Hepatocyte (in vitro differentiated cells): Measurements from ENCODE around the gene TUG1. TPM values are rescaled to one million over a fixed set of nuclear protein-coding genes. Genes with fewer than 3 reads are reported as not detected.

Experiments used
- DNase-seq: peaks from one replicate; pipeline ENCODE4 v3.0.0-alpha.2; 2016; ENCODE audit warnings: low spot score
- H2AFZ ChIP-seq: fragments of 200-600 bp; sonication (generic); 2 replicates; pipeline ENCODE4 v1.6.0; 2016; ENCODE audit warnings: antibody characterized with exemption, mild to moderate bottlenecking
- H3K27ac ChIP-seq: fragments of 200-600 bp; sonication (generic); 2 replicates; pipeline ENCODE4 v1.5.1; 2016; ENCODE audit warnings: mild to moderate bottlenecking
- H3K27me3 ChIP-seq: fragments of 200-600 bp; sonication (generic); 2 replicates; pipeline ENCODE4 v1.6.1; 2016
- H3K36me3 ChIP-seq: fragments of 200-600 bp; sonication (generic); replicated peaks from 2 replicates; pipeline ENCODE4 v1.5.1; 2016; ENCODE audit warnings: low read depth; ENCODE audit not compliant: insufficient read depth
- H3K4me1 ChIP-seq: fragments of 200-600 bp; sonication (generic); 2 replicates; pipeline ENCODE4 v1.5.1; 2016; ENCODE audit warnings: mild to moderate bottlenecking, moderate library complexity; ENCODE audit not compliant: insufficient read depth
- H3K4me2 ChIP-seq: fragments of 200-600 bp; sonication (generic); 2 replicates; pipeline ENCODE4 v1.6.0; 2016
- H3K4me3 ChIP-seq: fragments of 200-600 bp; sonication (generic); 2 replicates; pipeline ENCODE4 v1.5.1; 2016; ENCODE audit warnings: mild to moderate bottlenecking
- H3K79me2 ChIP-seq: fragments of 200-600 bp; sonication (generic); 2 replicates; pipeline ENCODE4 v1.6.0; 2017; ENCODE audit warnings: mild to moderate bottlenecking
- H3K9me2 ChIP-seq: fragments of 200-600 bp; sonication (generic); replicated peaks from 2 replicates; pipeline ENCODE4 v1.6.0; 2017; ENCODE audit warnings: mild to moderate bottlenecking; ENCODE audit not compliant: insufficient read depth
- H3K9me3 ChIP-seq: fragments of 200-600 bp; sonication (generic); 2 replicates; pipeline ENCODE4 v1.5.1; 2016; ENCODE audit warnings: low read depth, mild to moderate bottlenecking
- H4K20me1 ChIP-seq: fragments of 200-600 bp; sonication (generic); 2 replicates; pipeline ENCODE4 v1.6.0; 2016; ENCODE audit warnings: mild to moderate bottlenecking; ENCODE audit not compliant: insufficient read depth, poor library complexity, severe bottlenecking
- EZH2 ChIP-seq: fragments of 200-600 bp; sonication (generic); IDR thresholded peaks from 2 replicates; pipeline ENCODE4 v1.6.1; 2016; ENCODE audit warnings: antibody characterized with exemption, mild to moderate bottlenecking, borderline replicate concordance
- EZH2phosphoT487 ChIP-seq: fragments of 200-600 bp; sonication (generic); IDR thresholded peaks from one replicate; pipeline ENCODE4 v1.6.1; 2018; ENCODE audit warnings: antibody characterized with exemption, mild to moderate bottlenecking, low read depth, moderate library complexity; ENCODE audit not compliant: unreplicated experiment, severe bottlenecking
- WGBS: methylation state at CpG from one replicate; pipeline ENCODE4 v1.1.6; 2016; ENCODE audit warnings: low lambda C conversion rate; ENCODE audit errors: missing lambda C conversion rate; 5-methylcytosine and 5-hydroxymethylcytosine counted together
- polyA plus RNA-seq: library from polyadenylated mRNA; unstranded; fragments of >200 nt; fragmentation: Nextera tagmentation; extraction: Ambion mirVana; gene quantifications from 2 replicates; pipeline ENCODE4 v1.2.1, GENCODE V29; 2016
- total RNA-seq: library from RNA; depleted of rRNA; stranded (reverse); fragments of >200 nt; gene quantifications from 2 replicates; pipeline ENCODE4 v1.2.3, GENCODE V29; 2014
- TF ChIP-seq, protein P1 (sequence below): fragments of 200-600 bp; sonication (generic); IDR thresholded peaks from 2 replicates; pipeline ENCODE4 v1.5.1; 2016; ENCODE audit warnings: antibody characterized with exemption, mild to moderate bottlenecking; ENCODE audit not compliant: poor library complexity

Gene TUG1
- total and polyA plus RNA-seq, 2 experiments from 2014 or later: 33.9 to 99.3 TPM

DNA sequence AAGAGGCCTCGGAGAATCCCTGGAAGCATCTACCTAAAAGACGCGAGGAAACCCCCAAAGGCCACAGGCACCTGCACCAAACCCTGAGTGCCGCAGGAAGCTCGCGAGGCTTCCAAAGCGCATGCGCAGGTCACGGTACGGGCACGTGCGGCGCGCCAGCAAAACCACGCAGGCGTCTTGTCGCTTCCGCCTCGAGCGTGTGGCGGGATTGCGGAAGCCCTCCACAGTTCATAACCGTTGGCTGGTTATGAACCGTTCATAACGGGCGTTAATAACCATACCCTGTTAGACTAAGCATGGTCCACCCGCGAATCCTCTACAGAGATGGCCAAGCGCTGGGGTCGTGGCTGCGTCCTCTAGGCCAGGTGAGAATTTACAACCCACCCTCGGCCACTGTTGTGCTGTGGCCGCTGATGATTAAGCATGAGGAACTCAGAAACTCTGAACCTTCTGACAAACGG, 46.9 kb upstream of the TUG1 start:
- H3K36me3 ChIP-seq: no peaks in the 10 kb centered on the region
- H3K4me1 ChIP-seq: no peaks in the 10 kb centered on the region
- H3K4me3 ChIP-seq: no peak overlapping the region
- no peak overlapping the region for H3K4me2 ChIP-seq
- H3K27me3 ChIP-seq: no peaks in the 10 kb centered on the region
- TF ChIP-seq EZH2phosphoT487: no peak
- no peak for TF ChIP-seq EZH2
- TF ChIP-seq, protein P1, sequence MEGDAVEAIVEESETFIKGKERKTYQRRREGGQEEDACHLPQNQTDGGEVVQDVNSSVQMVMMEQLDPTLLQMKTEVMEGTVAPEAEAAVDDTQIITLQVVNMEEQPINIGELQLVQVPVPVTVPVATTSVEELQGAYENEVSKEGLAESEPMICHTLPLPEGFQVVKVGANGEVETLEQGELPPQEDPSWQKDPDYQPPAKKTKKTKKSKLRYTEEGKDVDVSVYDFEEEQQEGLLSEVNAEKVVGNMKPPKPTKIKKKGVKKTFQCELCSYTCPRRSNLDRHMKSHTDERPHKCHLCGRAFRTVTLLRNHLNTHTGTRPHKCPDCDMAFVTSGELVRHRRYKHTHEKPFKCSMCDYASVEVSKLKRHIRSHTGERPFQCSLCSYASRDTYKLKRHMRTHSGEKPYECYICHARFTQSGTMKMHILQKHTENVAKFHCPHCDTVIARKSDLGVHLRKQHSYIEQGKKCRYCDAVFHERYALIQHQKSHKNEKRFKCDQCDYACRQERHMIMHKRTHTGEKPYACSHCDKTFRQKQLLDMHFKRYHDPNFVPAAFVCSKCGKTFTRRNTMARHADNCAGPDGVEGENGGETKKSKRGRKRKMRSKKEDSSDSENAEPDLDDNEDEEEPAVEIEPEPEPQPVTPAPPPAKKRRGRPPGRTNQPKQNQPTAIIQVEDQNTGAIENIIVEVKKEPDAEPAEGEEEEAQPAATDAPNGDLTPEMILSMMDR: no peak
- H3K9me2 ChIP-seq: no peaks in the 10 kb centered on the region
- 97% methylated on average over 34 of the region's 34 CpGs for WGBS
- no peak overlapping the region for H3K27ac ChIP-seq
- no peaks in the 10 kb centered on the region for H4K20me1 ChIP-seq
- H3K9me3 ChIP-seq: no peaks in the 10 kb centered on the region
- DNase-seq: no peak
- H2AFZ ChIP-seq: no peak overlapping the region
- no peaks in the 10 kb centered on the region for H3K79me2 ChIP-seq

GRCh38 chr22:30923168-30923900, 45.7 kb upstream of the TUG1 start:
- Histone ChIP-seq H3K4me2 (no peak overlapping the region), H4K20me1 (no peaks in the 10 kb centered on the region), H3K9me2 (no peaks in the 10 kb centered on the region), H3K36me3 (no peaks in the 10 kb centered on the region), H3K9me3 (no peaks in the 10 kb centered on the region), H3K27me3 (no peaks in the 10 kb centered on the region), H2AFZ (no peak overlapping the region), H3K4me3 (no peak overlapping the region), H3K4me1 (no peaks in the 10 kb centered on the region), H3K79me2 (no peaks in the 10 kb centered on the region), H3K27ac (no peak overlapping the region)
- 98% methylated on average over 9 of the region's 9 CpGs for WGBS
- DNase-seq: no peak
- TF ChIP-seq EZH2 (no peak), EZH2phosphoT487 (no peak)
- TF ChIP-seq, protein P1: no peak

DNA sequence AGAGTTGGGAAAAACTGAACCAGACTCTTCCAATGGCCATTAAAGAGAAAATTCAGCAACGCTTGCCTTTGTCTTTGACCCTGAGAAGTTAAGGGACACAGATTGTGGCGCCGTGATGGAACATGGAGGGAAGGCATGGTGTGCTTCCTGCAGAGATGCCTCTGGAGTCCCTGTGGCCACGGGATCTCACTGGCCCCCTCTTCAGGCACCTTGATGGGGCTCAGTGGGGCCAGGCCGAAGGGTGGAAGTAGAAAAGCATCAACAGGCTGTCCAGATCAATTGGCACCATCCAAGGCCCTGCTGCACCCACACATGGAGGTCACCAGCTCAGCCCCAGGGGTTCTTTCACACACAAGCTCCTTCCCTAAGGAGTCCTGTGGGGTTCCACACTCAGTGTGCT, 43.4 kb upstream of the TUG1 start:
- H2AFZ ChIP-seq: no peak overlapping the region
- H3K9me2 ChIP-seq: no peaks in the 10 kb centered on the region
- TF ChIP-seq EZH2: no peak
- no peak for TF ChIP-seq EZH2phosphoT487
- TF ChIP-seq, protein P1: no peak
- no peaks in the 10 kb centered on the region for H3K4me1 ChIP-seq
- DNase-seq: no peak
- H3K36me3 ChIP-seq: no peaks in the 10 kb centered on the region
- no peak overlapping the region for H3K4me2 ChIP-seq
- H3K79me2 ChIP-seq: no peaks in the 10 kb centered on the region
- H3K27me3 ChIP-seq: no peaks in the 10 kb centered on the region
- H4K20me1 ChIP-seq: no peaks in the 10 kb centered on the region
- 97% methylated on average over 5 of the region's 5 CpGs for WGBS
- H3K9me3 ChIP-seq: no peaks in the 10 kb centered on the region
- H3K27ac ChIP-seq: no peak overlapping the region
- H3K4me3 ChIP-seq: no peak overlapping the region
